Measurements from ENCODE around the gene UPK2. TPM values are rescaled to one million over a fixed set of nuclear protein-coding genes. Genes with fewer than 3 reads are reported as not detected.

The UPK2 gene
- total RNA-seq, 1 donor from 2014 or later = not detected

DNA sequence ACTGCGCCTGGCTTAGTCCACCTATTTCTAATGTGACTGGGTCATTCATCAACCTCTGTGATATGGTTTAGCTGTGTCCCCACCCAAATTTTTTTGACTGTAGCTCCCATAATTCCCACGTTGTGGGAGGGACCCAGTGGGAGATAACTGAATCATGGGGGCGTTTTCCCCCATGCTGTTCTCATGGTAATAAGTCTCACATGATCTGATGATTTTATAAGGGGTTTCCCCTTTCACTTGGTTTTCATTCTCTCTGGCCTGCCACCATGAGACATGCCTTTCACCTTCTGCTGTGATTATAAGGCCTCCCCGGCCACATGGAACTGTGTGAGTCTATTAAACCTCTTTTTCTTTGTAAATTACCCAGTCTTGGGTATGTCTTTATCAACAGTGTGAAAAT lies 50.6 kb downstream of the UPK2 start:
- peaks cover 64 to 81% of the 10 kb centered on the region in 2 donors for H3K36me3 ChIP-seq
- H3K4me1 ChIP-seq = no peaks in the 10 kb centered on the region
- no peak overlapping the region for H3K27ac ChIP-seq
- H3K27me3 ChIP-seq = no peaks in the 10 kb centered on the region
- DNase-seq (ENCODE audit: low spot score in 2 of 2) = no peak
- intact Hi-C loops (cut with DNase I) = no loop called here
- TF ChIP-seq, protein P1, sequence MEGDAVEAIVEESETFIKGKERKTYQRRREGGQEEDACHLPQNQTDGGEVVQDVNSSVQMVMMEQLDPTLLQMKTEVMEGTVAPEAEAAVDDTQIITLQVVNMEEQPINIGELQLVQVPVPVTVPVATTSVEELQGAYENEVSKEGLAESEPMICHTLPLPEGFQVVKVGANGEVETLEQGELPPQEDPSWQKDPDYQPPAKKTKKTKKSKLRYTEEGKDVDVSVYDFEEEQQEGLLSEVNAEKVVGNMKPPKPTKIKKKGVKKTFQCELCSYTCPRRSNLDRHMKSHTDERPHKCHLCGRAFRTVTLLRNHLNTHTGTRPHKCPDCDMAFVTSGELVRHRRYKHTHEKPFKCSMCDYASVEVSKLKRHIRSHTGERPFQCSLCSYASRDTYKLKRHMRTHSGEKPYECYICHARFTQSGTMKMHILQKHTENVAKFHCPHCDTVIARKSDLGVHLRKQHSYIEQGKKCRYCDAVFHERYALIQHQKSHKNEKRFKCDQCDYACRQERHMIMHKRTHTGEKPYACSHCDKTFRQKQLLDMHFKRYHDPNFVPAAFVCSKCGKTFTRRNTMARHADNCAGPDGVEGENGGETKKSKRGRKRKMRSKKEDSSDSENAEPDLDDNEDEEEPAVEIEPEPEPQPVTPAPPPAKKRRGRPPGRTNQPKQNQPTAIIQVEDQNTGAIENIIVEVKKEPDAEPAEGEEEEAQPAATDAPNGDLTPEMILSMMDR (IDR thresholded peaks at IDR 0.05) = no peak
- no peaks in the 10 kb centered on the region for H3K9me3 ChIP-seq
- no peak overlapping the region for H3K4me3 ChIP-seq

Other genes with a start within 250 kb of the UPK2 start
- gene DDX6, start 165.1 kb upstream of the UPK2 start, total RNA-seq = 25.9 TPM
- not detected for gene CXCR5, start 72.4 kb upstream of the UPK2 start, total RNA-seq
- 46.5 TPM for gene BCL9L, start 30.4 kb upstream of the UPK2 start, total RNA-seq
- not detected for gene FOXR1, start 15.5 kb downstream of the UPK2 start, total RNA-seq
- 67.7 TPM for gene CENATAC, start 41.8 kb downstream of the UPK2 start, total RNA-seq
- gene RPS25, start 62.0 kb downstream of the UPK2 start, total RNA-seq = 857 TPM
- 41.0 TPM for gene TRAPPC4, start 62.5 kb downstream of the UPK2 start, total RNA-seq
- gene SLC37A4, start 74.6 kb downstream of the UPK2 start, total RNA-seq = 21.2 TPM
- gene HYOU1, start 100.9 kb downstream of the UPK2 start, total RNA-seq = 98.4 TPM
- gene VPS11, start 111.5 kb downstream of the UPK2 start, total RNA-seq = 23.4 TPM
- 82.8 TPM for gene HMBS, start 128.6 kb downstream of the UPK2 start, total RNA-seq
- 61.9 TPM for gene DPAGT1, start 145.6 kb downstream of the UPK2 start, total RNA-seq
- 16.7 TPM for gene C2CD2L, start 151.0 kb downstream of the UPK2 start, total RNA-seq
- 36.5 TPM for gene HINFP, start 165.3 kb downstream of the UPK2 start, total RNA-seq
- not detected for gene ABCG4, start 192.8 kb downstream of the UPK2 start, total RNA-seq
- gene NLRX1, start 212.4 kb downstream of the UPK2 start, total RNA-seq = 35.9 TPM
- not detected for gene NHERF4, start 229.2 kb downstream of the UPK2 start, total RNA-seq

Data from ascending aorta (tissue), 2 donors.